GM12873 (cell line): Measurements from ENCODE around the gene RCC1.

Experiments used
- CTCF ChIP-seq: IDR thresholded peaks from 2 replicates; pipeline ENCODE4 v1.5.1; 2012; ENCODE audit warnings: low read depth, mild to moderate bottlenecking, moderate library complexity, low read length, control low read depth; ENCODE audit not compliant: insufficient read depth; ENCODE audit errors: missing control alignments

The RCC1 gene

GRCh38 chr1:28482138-28482537, 23.7 kb upstream of the RCC1 start:
- TF ChIP-seq CTCF, result no peak

GRCh38 chr1:28482702-28483101, 23.1 kb upstream of the RCC1 start:
- TF ChIP-seq CTCF, result no peak

- no peak for TF ChIP-seq CTCF
Measured at GRCh38 chr1:28494737-28495136, 11.1 kb upstream of the RCC1 start.

- no peak for TF ChIP-seq CTCF
Measured at GRCh38 chr1:28499553-28499952, 6.3 kb upstream of the RCC1 start.

GRCh38 chr1:28501925-28502324, 3.9 kb upstream of the RCC1 start:
- TF ChIP-seq CTCF, result no peak

- TF ChIP-seq CTCF, result no peak
Measured at GRCh38 chr1:28503117-28503516, 2.7 kb upstream of the RCC1 start.

GRCh38 chr1:28506907-28507246, 1.0 kb downstream of the RCC1 start:
- TF ChIP-seq CTCF, result no peak

- no peak for TF ChIP-seq CTCF
Measured at GRCh38 chr1:28507247-28507645, 1.4 kb downstream of the RCC1 start.
